Ascending aorta (tissue), 1 donor: ENCODE data around the gene CLMP. TPM values are rescaled to one million over a fixed set of nuclear protein-coding genes. Genes with fewer than 3 reads are reported as not detected.

Experiments used
- total RNA-seq: library from RNA; depleted of rRNA; stranded (reverse); fragments of >200 nt; gene quantifications from one replicate; pipeline ENCODE4 v1.1.0, GENCODE V29; 2016

The CLMP gene
- total RNA-seq, 1 donor from 2014 or later, result 70.6 TPM

Other genes with a start within 250 kb of the CLMP start
- not detected for gene BSX, start 213.4 kb downstream of the CLMP start, total RNA-seq
- gene HSPA8, start 133.1 kb downstream of the CLMP start, total RNA-seq, result 619 TPM
- gene GRAMD1B, start 235.0 kb upstream of the CLMP start, total RNA-seq, result 1.4 TPM